ENCODE results near the gene SMIM30. TPM values are rescaled to one million over a fixed set of nuclear protein-coding genes. Genes with fewer than 3 reads are reported as not detected.

The SMIM30 gene
- total and polyA plus RNA-seq, 10 of the 15 experiments (the other 5 are each of a cell fraction or from before 2014, with no cell fraction given): 42.2 to 258 (median 96.9) TPM

DNA sequence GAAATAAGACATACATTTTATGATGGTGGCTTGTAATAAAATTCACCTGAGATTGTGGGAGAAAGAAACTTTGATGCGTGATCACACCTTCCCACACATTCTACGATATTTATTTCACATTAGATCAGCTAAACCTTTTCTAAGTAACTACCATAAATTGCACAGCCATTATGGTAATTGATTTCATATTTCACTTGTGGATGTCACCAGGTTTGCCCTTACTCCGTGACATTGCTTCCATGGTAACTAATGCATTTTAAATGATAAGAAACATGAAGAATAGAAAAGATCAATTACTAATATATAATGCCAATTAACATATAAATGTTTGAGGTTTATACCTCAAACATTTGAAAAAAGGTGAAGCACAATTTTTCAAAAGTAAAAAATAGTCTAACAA is 35.8 kb upstream of the SMIM30 start:
- in situ Hi-C loops (cut with MboI): loop anchor here (10.0 kb wide), 1 partner anchor 271 kb away; no protein-coding TSS in a partner anchor
- Histone ChIP-seq H3K4me3 (no peak overlapping the region), H3K4me1 (ENCODE audit: control insufficient read depth, insufficient read depth, low read length) (no peaks in the 10 kb centered on the region), H3K4me2 (ENCODE audit: control insufficient read depth, insufficient read depth) (no peak overlapping the region), H4K20me1 (ENCODE audit: control insufficient read depth, insufficient read depth) (no peaks in the 10 kb centered on the region), H3K9ac (ENCODE audit: control insufficient read depth, insufficient read depth, low read length) (no peak overlapping the region), H2AFZ (ENCODE audit: control insufficient read depth, low read depth, low read length) (no peak overlapping the region), H3K36me3 (ENCODE audit: control insufficient read depth in 2 of 2, insufficient read depth in 2 of 2, low read length in 1 of 2) (no peaks in the 10 kb centered on the region), H3K79me2 (ENCODE audit: control insufficient read depth, insufficient read depth, low read length) (no peaks in the 10 kb centered on the region), H3K9me3 (replicated peaks; ENCODE audit: control insufficient read depth, insufficient read depth, low read length) (no peaks in the 10 kb centered on the region), H3K27ac (ENCODE audit: control insufficient read depth, insufficient read depth) (no peak overlapping the region), H3K27me3 (replicated peaks in 1 of 2; ENCODE audit: control insufficient read depth in 2 of 2, insufficient read depth in 2 of 2, low read length in 1 of 2) (no peaks in the 10 kb centered on the region; a peak in 1 of 4 replicates)
- ChIA-PET SMC1A (ENCODE audit: uncharacterized antibody, unreplicated experiment) (interaction anchor here (0.8 kb wide), 1 partner anchor 8 kb away, joined by 3 read pairs; no protein-coding TSS in a partner anchor), POLR2A (no interaction called here), CTCF (no interaction called here), RAD21 (ENCODE audit: unreplicated experiment) (no interaction called here)
- intact Hi-C loops (cut with micrococcal nuclease; ENCODE audit: unreplicated experiment): no loop called here
- no peak for ATAC-seq
- DNase-seq (ENCODE audit: low read depth, low spot score): no peak
- FAIRE-seq: no peak
- BruUV-seq (replicated peaks): no TSS peak
- 22% methylated on average over 3 of the region's 3 CpGs for WGBS (ENCODE audit: insufficient coverage, insufficient replicate concordance, low lambda C conversion rate, missing lambda C conversion rate)
- TF ChIP-seq, protein P1, sequence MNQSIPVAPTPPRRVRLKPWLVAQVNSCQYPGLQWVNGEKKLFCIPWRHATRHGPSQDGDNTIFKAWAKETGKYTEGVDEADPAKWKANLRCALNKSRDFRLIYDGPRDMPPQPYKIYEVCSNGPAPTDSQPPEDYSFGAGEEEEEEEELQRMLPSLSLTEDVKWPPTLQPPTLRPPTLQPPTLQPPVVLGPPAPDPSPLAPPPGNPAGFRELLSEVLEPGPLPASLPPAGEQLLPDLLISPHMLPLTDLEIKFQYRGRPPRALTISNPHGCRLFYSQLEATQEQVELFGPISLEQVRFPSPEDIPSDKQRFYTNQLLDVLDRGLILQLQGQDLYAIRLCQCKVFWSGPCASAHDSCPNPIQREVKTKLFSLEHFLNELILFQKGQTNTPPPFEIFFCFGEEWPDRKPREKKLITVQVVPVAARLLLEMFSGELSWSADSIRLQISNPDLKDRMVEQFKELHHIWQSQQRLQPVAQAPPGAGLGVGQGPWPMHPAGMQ (IDR thresholded peaks at IDR 0.05; ENCODE audit: borderline replicate concordance): no peak
- TF ChIP-seq FOXK2 (IDR thresholded peaks at IDR 0.05): no peak
- no peak for TF ChIP-seq SP1 (IDR thresholded peaks at IDR 0.05; ENCODE audit: low read depth, low read length)
- no peak for TF ChIP-seq ZSCAN29 (IDR thresholded peaks at IDR 0.05)
- TF ChIP-seq, protein P2, sequence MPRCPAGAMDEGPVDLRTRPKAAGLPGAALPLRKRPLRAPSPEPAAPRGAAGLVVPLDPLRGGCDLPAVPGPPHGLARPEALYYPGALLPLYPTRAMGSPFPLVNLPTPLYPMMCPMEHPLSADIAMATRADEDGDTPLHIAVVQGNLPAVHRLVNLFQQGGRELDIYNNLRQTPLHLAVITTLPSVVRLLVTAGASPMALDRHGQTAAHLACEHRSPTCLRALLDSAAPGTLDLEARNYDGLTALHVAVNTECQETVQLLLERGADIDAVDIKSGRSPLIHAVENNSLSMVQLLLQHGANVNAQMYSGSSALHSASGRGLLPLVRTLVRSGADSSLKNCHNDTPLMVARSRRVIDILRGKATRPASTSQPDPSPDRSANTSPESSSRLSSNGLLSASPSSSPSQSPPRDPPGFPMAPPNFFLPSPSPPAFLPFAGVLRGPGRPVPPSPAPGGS (IDR thresholded peaks at IDR 0.05; ENCODE audit: borderline replicate concordance, insufficient read depth, low read depth, low read length, poor library complexity, severe bottlenecking): no peak
- TF ChIP-seq POLR2AphosphoS2 (IDR thresholded peaks at IDR 0.05; ENCODE audit: low read depth, low read length): no peak
- TF ChIP-seq EP300 (IDR thresholded peaks at IDR 0.05; ENCODE audit: borderline replicate concordance in 1 of 2, control insufficient read depth in 1 of 2, low read depth in 2 of 2, low read length in 2 of 2): no peak
- TF ChIP-seq, protein P3, sequence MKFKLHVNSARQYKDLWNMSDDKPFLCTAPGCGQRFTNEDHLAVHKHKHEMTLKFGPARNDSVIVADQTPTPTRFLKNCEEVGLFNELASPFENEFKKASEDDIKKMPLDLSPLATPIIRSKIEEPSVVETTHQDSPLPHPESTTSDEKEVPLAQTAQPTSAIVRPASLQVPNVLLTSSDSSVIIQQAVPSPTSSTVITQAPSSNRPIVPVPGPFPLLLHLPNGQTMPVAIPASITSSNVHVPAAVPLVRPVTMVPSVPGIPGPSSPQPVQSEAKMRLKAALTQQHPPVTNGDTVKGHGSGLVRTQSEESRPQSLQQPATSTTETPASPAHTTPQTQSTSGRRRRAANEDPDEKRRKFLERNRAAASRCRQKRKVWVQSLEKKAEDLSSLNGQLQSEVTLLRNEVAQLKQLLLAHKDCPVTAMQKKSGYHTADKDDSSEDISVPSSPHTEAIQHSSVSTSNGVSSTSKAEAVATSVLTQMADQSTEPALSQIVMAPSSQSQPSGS (IDR thresholded peaks at IDR 0.05; ENCODE audit: low read length): no peak
- TF ChIP-seq, protein P4, sequence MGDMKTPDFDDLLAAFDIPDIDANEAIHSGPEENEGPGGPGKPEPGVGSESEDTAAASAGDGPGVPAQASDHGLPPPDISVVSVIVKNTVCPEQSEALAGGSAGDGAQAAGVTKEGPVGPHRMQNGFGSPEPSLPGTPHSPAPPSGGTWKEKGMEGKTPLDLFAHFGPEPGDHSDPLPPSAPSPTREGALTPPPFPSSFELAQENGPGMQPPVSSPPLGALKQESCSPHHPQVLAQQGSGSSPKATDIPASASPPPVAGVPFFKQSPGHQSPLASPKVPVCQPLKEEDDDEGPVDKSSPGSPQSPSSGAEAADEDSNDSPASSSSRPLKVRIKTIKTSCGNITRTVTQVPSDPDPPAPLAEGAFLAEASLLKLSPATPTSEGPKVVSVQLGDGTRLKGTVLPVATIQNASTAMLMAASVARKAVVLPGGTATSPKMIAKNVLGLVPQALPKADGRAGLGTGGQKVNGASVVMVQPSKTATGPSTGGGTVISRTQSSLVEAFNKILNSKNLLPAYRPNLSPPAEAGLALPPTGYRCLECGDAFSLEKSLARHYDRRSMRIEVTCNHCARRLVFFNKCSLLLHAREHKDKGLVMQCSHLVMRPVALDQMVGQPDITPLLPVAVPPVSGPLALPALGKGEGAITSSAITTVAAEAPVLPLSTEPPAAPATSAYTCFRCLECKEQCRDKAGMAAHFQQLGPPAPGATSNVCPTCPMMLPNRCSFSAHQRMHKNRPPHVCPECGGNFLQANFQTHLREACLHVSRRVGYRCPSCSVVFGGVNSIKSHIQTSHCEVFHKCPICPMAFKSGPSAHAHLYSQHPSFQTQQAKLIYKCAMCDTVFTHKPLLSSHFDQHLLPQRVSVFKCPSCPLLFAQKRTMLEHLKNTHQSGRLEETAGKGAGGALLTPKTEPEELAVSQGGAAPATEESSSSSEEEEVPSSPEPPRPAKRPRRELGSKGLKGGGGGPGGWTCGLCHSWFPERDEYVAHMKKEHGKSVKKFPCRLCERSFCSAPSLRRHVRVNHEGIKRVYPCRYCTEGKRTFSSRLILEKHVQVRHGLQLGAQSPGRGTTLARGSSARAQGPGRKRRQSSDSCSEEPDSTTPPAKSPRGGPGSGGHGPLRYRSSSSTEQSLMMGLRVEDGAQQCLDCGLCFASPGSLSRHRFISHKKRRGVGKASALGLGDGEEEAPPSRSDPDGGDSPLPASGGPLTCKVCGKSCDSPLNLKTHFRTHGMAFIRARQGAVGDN (IDR thresholded peaks at IDR 0.05): no peak
- TF ChIP-seq, protein P5, sequence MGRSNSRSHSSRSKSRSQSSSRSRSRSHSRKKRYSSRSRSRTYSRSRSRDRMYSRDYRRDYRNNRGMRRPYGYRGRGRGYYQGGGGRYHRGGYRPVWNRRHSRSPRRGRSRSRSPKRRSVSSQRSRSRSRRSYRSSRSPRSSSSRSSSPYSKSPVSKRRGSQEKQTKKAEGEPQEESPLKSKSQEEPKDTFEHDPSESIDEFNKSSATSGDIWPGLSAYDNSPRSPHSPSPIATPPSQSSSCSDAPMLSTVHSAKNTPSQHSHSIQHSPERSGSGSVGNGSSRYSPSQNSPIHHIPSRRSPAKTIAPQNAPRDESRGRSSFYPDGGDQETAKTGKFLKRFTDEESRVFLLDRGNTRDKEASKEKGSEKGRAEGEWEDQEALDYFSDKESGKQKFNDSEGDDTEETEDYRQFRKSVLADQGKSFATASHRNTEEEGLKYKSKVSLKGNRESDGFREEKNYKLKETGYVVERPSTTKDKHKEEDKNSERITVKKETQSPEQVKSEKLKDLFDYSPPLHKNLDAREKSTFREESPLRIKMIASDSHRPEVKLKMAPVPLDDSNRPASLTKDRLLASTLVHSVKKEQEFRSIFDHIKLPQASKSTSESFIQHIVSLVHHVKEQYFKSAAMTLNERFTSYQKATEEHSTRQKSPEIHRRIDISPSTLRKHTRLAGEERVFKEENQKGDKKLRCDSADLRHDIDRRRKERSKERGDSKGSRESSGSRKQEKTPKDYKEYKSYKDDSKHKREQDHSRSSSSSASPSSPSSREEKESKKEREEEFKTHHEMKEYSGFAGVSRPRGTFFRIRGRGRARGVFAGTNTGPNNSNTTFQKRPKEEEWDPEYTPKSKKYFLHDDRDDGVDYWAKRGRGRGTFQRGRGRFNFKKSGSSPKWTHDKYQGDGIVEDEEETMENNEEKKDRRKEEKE (IDR thresholded peaks at IDR 0.05): no peak
- TF ChIP-seq BCL11A (IDR thresholded peaks at IDR 0.05; ENCODE audit: low read depth, low read length): no peak
